Endothelial cell of hepatic sinusoid (primary cell): ENCODE results near the gene PISD.

Source experiments
- in situ Hi-C: cut with HindIII; loops from 2 replicates; pipeline ENCODE4 v1.10.0; 2017; ENCODE audit warnings: low sequenced_read_pairs

Gene PISD

DNA sequence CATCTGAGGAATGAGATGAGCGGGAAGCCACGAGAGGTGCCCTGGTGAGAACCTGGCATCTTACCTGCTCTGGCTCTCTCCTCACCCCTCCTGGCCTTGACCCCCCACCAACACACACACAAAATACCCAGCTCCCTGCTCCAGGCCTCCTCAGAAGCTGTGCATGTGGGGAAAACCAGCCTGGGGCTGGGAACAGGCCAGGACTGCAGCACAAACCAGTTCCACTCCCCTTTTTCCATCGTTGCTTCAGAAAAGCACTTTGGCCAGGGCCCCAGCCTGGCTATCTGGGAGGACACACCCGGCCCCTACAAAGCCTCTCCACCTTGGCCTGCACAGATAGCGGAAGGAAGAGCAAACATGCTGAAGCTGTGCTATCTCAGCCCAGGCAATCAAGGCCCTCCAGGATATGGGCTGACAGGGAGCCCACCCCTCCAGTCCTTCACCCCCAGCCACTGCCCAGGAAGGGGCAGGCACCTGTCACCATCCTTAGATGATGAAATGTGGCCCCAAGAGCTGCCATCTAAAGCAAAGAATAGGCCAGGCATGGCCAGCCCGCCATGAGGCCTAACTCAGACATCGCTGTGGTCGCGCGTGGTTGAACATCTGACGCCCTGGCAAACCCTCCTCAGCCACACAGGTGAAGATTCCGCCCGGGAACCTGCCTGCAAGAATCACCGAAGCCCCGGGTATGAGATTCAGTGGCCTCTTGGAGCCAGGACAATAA, 35.4 kb downstream of the PISD start:
- in situ Hi-C loops: no loop called here

DNA sequence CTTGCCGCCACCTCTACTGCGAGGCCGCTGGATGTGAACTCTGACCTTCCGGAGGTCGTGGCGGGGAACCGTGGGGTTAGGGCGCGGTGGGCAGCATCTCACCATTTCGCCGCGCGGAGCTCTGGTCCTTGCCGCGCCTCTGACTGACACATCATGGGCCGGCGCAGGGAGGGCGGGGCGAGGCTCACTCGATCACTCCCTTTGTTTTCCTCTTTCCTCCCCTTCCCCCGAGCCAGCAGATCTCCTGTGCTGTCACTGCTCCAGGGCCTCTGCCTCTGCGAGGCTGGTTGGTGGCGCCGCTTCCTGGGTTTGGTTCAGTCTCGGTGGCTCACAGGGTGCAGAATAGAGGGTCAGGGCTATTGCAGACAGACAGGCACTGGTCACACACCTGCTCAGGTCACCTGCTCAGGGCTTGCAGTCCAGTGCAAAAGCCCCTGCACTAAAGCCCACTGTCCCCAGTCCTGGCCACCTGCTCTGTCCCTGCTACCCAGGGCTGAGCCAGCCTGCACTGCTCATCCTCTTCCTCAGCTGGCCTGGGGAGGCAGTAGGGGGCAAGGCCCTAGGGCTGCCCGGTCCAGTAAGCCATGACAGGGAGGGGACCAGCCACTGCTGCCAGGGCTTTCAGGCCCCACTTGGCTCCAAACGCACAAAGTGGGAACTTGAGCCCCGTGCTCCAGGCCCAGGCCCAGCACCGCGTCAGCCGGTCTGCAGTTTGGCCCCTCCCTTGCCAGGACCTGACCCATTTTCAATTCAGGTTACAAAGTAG, 36.2 kb downstream of the PISD start:
- in situ Hi-C loops: no loop called here

DNA sequence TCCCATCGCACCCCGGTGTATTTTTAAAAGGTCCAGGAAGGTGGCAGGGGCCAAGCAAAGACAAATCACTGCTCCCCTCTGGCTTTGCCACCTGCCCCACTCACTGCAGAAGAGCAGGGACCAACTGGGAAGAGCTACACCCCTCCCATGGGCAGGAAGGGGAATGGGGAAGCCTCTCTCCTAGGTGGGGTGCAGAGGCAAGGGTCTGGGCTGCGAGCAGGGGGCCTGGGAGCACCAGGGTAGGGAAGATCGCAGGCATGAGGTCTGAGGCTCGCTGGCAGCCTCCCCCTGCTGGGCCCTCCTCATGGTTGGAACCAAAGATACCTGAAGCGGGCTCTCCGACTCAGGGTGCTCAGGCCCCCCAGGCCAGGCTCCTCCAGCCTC, 36.8 kb downstream of the PISD start:
- in situ Hi-C loops: no loop called here

DNA sequence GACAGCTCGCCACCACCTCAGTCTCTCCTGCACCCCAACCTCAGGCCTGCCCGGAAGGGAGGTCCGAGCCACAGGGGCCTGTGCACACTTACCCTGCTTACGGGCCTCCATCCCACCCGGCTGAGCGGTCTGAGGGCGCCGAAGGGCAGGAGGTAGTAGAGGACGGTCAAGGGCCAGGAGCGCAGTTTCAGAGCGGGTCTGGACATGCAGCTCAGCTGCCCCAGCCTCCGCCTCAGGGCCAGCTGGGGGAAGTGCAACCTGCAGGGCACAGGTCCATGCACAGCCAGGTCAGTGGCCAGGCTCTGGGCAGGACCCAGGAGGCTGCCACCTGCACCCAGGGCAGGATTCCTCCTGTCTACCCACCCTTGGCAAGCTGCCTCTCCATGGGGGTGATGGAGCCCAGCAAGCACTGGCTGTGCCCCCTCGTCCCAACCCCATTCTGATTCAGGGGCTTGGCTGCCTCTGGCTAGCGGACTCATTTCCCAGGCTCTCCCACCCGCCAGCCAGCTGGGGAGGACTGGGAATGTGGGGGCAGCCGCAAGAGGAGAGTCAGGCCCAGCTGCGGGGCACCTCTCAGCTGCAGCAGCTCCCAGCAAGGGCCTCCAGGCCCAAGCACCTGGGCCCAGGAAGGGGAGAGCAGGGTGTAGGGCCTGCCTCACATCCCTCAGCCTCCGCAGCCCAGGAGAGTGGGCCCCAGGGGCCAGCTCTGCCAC, 38.3 kb downstream of the PISD start:
- in situ Hi-C loops: no loop called here

DNA sequence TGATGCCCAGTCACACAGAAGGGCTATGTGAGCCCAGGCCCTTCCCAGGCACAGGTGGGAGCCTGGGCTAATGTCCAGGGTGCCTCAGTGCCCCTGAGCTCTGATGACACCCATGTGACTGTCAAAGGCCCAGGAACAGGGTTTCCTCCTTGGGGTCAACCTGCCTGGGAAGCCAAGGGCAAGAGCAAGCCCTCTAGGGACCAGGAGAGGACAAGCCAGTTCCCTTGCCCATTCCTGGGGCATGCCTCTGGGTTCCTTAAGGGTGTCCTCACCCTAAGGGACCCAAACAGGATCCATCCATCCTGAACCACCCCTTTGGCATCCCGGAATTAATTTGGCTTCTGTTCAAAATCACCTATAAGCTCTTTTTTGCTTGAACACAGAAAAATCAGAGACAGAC, 39.0 kb downstream of the PISD start:
- in situ Hi-C loops: no loop called here

DNA sequence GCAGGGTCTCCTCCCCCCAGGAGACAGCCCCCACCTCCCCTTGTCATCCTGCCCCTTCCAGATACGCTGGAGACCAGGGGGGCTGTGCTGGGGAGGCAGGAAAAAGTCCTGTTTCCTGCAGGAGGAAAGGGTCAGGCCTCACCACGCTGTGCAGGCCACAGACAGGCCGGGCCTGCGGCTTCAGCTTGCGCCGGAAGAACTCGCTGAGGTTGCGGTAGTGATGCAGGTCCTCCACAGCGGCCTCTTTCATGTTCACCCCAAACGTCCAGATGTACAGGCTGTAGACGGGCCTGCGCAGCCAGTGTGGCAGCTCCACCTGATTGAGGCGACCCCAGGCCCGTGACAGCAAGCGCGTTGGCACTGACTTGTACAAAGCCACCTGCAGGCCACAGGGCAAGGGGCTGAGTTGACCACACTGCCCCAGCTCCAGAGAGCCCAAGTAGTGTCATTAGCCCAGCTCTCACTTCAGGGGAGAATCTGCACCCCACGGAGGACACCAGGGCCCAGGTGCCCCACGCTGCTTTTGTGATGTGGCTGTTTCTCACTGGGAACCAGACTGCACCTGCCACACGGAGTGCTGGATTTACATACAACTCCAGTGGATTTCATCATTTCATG, 40.4 kb downstream of the PISD start:
- in situ Hi-C loops: no loop called here

DNA sequence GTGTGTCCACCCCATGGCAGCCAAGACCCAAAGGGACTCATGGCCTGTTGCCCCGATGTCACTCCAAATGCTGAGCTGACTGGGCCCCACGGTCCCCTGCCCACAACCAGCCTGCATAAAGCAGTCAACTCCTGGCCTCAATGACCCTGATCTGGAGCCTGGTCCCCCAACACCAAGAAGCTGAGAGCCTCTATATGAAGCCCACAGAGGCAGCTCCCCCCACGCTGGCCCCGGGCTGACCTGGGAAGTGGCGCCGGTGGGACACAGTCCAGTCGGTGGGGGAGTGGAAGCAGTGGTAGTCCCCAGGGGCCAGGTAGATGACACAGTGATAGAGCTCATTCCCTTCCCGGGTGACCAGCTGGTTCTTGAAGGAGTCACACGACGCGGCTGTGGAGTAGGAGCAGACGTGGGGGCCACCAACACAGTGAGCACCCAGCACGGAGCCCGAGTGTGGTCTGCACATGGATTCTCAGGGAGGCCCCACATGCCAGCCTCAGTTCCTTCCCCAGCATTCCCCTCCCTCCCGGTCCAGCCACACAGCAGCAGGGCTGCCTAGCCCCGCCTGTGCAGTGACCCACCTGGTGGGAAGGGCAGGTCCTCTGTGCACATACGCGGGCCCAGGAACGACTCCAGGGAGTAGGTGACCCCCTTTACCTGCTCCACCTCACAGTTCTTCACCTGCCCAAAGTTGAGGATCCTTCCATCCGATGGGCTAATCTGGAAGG, 41.1 kb downstream of the PISD start:
- in situ Hi-C loops: no loop called here

DNA sequence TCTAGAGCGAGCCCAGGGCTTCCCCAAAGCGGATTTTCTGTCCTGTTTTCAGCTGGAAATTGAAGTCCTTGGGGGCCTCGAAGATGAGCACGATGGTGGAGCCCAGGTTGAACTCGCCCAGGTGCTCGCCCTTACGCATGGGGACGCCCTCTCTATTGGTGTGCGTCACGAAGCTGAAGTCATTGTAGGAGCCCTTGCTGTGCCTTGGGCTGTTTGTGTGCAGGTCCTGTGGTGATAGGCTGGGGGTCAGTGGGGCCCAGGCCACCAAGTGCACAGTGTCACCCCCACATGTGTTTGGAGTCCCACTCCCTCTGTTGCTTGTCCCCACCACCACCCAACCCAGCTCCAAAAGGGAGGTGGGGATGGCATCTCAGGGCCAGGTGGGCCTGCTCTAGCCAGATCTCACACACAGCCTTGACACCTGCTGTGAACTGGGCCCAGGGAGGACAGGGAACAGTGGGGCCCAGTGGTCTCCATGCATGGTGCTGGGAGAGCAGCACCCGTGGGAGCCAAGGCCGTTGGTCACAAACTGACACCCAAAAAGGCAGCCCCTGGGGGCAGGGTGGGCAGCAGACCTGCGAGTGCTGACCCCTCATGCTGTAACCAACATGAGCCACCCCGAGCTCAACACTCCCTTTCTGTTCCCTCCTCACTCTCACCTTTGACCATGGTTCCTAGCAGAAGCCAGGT, 42.3 kb downstream of the PISD start:
- in situ Hi-C loops: loop anchor here (5.0 kb wide), 1 partner anchor 102 kb away; no protein-coding TSS in a partner anchor

DNA sequence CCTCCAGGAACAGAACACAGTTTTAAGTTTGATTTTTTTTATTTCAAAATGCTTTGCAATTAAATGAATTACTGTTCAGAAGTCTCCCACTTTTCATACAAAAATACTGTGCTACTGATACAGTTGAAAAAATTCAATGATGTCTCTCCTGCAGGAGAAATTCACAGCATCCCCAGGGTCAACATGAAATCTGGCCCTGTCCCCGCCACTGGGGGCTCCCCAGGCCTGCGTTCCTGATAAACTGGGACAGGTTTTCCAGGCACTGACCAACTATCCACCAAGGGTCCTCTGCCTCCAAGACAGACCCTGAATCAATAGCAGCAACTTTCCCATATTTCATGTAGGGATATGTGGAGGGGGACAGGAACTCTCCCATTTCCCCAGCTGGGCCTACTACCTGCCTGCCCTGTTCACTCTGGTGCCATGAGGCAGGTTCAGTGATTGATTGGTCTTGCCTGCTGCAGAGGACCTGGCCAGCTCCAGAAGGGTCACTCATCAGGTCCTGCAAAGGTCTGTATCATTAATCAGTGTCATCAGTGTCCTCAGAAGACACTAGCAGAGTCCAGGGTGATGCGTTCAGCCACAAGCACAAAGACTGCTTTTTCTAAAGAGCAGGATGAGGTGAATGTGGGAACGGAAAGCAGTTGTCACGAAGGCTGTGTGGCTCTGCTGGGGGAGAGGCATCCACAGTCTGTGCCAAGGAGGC, 43.4 kb downstream of the PISD start:
- in situ Hi-C loops: loop anchor here (5.0 kb wide), 1 partner anchor 101 kb away; no protein-coding TSS in a partner anchor

DNA sequence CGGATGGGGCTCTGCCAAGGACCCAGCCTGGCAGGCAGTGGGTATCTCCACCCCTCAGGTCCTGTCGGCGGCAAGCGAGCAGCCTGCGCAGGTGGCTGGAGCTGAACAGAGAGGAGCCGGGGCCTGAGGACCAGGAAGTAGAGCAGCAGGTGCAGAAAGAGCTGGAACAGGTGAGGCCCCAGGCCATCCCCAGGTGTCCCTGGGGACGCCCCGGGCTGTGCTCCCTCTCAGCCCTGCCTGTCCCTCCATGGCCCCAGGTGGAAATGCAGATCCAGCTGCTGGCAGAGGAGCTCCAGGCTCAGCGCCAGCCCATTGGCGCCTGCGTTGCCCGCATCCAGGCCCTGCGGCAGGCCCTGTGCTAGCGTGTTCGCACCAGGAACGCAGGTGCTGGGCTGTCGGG, 44.0 kb downstream of the PISD start:
- in situ Hi-C loops: loop anchor here (5.0 kb wide), 1 partner anchor 101 kb away; no protein-coding TSS in a partner anchor

DNA sequence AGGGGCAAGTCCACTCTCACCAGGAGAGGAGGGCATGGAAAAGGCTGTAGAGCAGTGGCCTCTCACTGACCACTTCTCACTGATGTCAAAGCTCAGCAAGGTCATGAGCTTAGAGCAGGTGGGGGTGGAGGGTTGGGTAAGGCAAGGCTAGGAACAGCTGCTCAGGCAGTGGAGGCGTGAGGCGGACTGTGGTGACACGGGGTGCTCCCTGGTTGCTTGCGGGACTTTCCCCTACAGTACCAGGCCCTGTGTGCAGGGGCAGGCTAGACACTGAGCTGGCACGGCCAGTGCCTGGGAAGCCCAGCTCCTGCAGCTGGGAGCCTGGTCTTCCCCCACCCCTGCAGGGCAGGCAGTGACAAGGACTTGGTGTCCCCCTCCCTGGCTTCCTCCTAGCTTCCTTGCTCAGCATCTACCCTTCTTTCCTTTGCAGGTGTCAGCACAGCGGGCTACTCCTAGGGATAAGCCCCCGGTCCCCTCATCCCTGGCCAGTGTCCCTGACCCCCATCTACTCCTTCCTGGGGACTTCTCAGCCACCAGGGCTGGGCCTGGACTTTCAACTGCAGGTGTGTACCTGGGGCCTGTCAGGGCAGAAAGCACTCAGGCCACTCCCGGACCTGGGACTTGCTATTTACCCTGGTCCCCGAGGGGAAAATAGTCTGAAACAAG, 45.6 kb downstream of the PISD start:
- in situ Hi-C loops: loop anchor here (5.0 kb wide), 1 partner anchor 99 kb away; no protein-coding TSS in a partner anchor

DNA sequence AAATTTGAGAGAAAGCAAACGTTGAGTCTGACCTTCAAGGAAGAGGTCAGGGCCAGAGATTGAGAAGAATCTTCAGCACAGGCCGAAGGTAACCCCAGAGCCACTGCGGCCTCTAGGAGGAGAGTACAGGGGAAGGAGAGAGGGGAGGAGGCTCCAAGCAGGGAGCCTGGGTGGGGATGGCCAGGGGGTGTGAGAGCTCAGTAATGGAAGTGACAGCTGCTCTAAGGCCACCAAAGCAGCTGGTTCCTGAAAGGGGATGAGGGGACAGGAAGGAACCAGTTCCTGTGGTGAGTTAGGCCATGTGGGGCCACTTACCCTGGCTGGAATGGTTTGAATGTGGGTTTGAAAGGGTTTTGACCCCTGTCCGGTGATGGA, 46.1 kb downstream of the PISD start:
- in situ Hi-C loops: loop anchor here (5.0 kb wide), 1 partner anchor 99 kb away; no protein-coding TSS in a partner anchor

DNA sequence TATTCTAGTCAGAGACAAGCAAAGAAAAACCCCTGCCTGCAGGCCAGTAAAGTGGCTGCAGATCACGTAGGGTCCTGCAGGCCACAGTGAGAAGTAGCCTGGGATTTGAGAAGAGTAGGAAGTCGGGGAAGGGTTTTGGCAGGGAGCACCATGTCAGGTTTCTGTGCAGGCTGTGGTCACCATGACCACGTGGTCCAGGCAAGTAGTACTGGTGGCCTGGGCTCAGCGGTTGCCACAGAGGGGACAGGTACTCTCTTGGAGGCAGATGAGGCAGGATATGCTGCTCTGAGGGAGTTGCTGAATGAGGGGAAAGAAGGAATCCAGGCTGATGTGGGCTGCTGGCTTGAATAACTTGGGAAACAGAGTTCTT, 46.5 kb downstream of the PISD start:
- in situ Hi-C loops: loop anchor here (5.0 kb wide), 1 partner anchor 98 kb away; no protein-coding TSS in a partner anchor

DNA sequence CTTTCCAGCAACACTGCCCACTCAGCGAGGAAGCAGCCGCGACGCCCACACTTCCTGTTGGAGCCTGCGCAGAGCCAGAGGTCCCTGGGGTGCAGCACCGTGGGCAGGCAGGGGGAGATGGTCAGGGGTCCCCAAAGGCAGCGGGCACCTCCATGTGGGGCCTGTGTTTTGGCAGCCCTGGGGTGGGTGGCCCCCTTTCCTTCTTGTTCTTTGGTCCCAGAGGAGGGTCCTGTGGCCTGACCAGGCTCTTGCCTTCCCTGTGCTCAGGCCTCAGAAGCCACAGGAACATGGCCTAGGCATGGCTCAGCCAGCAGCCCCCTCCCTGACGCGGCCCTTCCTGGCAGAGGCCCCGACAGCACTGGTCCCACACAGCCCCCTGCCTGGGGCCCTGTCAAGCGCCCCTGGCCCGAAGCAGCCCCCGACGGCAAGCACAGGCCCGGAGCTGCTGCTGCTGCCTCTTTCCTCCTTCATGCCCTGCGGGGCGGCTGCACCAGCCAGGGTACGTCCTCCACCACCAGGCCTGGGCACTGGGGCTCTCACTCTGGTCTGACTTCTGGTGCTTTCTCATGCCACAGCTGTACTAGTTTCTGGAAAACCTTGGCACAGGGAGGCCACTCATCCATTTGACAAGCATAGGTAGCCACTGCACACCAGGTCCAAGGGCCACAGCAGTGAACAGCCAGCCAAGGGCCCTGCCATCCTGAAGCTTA, 47.1 kb downstream of the PISD start:
- in situ Hi-C loops: loop anchor here (5.0 kb wide), 1 partner anchor 98 kb away; no protein-coding TSS in a partner anchor

DNA sequence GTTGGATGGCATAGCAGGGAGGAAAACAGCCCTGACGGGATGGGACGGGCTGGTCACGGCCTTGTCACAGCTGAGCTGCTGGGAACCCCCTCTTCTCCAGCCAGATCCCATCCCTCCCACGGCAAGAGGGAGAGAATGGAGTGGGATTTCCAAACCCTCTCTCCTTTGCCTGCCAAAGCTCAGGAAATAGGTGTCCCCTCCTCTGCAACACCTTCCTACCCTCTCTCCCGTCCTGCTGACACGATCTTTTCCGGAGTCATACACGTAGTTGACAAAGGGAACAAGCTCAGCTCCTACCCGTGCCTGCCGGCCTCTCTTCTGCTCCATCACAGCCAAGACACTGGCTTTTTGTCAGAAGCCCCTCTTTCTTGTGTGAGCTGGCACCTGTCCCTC, 48.1 kb downstream of the PISD start:
- in situ Hi-C loops: no loop called here

DNA sequence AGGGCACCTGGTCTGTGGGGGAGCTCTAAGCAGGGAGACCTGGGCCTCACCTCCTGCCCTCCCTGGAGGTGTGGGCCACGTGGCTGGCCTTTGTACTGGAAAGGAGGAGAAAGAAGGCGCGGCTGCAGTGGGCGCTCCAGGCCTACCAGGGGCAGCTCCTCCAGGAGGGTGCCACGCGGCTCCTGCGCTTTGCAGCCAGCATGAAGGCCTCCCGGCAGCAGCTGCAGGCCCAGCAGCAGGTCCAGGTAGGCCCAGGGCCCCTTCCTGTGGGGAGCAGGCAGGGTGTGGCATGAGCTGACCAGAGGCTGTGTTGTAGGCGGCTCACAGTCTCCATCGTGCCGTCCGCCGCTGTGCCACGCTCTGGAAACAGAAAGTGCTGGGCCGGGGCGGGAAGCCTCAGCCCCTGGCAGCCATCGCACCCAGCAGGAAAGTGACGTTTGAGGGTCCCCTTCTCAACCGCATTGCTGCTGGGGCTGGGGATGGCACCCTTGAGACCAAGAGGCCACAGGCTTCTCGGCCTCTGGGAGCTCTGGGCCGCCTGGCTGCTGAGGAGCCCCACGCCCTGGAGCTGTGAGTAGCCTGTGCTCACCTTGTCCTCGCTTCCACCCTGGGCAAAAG, 48.6 kb downstream of the PISD start:
- in situ Hi-C loops: no loop called here

DNA sequence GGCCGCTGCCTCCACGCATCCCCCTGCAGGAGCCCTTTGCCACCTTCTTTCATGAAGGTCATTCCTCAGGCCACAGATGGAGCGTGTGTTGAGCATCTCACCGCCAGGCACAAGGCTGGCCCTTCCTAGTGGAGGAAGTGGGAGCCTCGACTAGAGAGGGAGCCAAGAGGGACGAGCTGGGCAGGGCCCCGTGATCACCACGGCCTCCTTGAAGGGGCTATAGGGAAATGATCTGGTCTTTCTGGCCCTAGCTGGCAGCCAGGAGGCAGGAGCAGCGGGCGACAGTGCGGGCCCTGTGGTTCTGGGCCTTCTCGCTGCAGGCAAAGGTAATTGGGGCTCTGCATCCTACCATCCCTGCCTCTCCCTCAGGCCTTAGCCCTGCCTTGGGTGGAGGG, 49.1 kb downstream of the PISD start:
- in situ Hi-C loops: no loop called here
